Stimulated activated CD8-positive, alpha-beta memory T cell treated with anti-CD3 and anti-CD28 coated beads, Interleukin-7, amount 100 ng/mL, for 24 hours (primary cell): ENCODE measurements around the gene TPPP2.
"Not testable (repeated sequence)": the region's sequence is repeated elsewhere in the genome, so short reads cannot be mapped to it uniquely, and the experiment has no call there.

Source experiments
- DNase-seq: peaks from one replicate; pipeline ENCODE4 v3.0.0-alpha.2; 2020; ENCODE audit warnings: low read depth

Gene TPPP2

GRCh38 chr14:21029917-21030316, at the start of gene TPPP2:
TPPP2 (plus strand) TSS chr14:21030217; CDS start chr14:21030582, 365 bp downstream.
- DNase-seq, result no peak

- no peak for DNase-seq
These were observed 49.1 kb upstream of the TPPP2 start for GRCh38 chr14:20980906-20981305.

- DNase-seq, result no peak
These were observed 47.2 kb upstream of the TPPP2 start for GRCh38 chr14:20982646-20983369.

- not testable (repeated sequence) for DNase-seq
These were observed 44.4 kb upstream of the TPPP2 start for GRCh38 chr14:20985650-20986049.

GRCh38 chr14:20986811-20987210, 43.2 kb upstream of the TPPP2 start:
- no peak for DNase-seq

- DNase-seq, result no peak
These were observed 41.1 kb upstream of the TPPP2 start for GRCh38 chr14:20988717-20989470.

- DNase-seq, result no peak
These were observed 40.6 kb upstream of the TPPP2 start for GRCh38 chr14:20989471-20989786.

GRCh38 chr14:20989787-20990600, 40.0 kb upstream of the TPPP2 start, which contains the start of gene METTL17:
METTL17 (plus strand) TSS chr14:20989980; CDS start chr14:20990003, 23 bp downstream.
- DNase-seq, result peak; percentile 73

- DNase-seq, result no peak
These were observed 33.5 kb upstream of the TPPP2 start for GRCh38 chr14:20996521-20996920.

GRCh38 chr14:20997115-20997514, 32.9 kb upstream of the TPPP2 start:
- DNase-seq, result no peak

- no peak for DNase-seq
These were observed 32.5 kb upstream of the TPPP2 start for GRCh38 chr14:20997564-20997963.

- no peak for DNase-seq
These were observed 31.9 kb upstream of the TPPP2 start for GRCh38 chr14:20998139-20998538.

- no peak for DNase-seq
These were observed 31.2 kb upstream of the TPPP2 start, which contains the start of gene SLC39A2 for GRCh38 chr14:20998674-20999366. SLC39A2 (plus strand) TSS chr14:20999293; CDS start chr14:20999447, 154 bp downstream.

- DNase-seq, result no peak
These were observed 30.4 kb upstream of the TPPP2 start for GRCh38 chr14:20999591-20999990.

GRCh38 chr14:21001218-21001617, 28.8 kb upstream of the TPPP2 start:
- DNase-seq, result no peak

- no peak for DNase-seq
These were observed 26.1 kb upstream of the TPPP2 start for GRCh38 chr14:21003788-21004346.

GRCh38 chr14:21009721-21010120, 20.3 kb upstream of the TPPP2 start:
- not testable (repeated sequence) for DNase-seq

GRCh38 chr14:21011136-21011535, 18.9 kb upstream of the TPPP2 start:
- no peak for DNase-seq

- peak; percentile 63 for DNase-seq
These were observed 15.2 kb upstream of the TPPP2 start for GRCh38 chr14:21014761-21015190.

GRCh38 chr14:21015312-21015711, 14.7 kb upstream of the TPPP2 start:
- no peak for DNase-seq

- no peak for DNase-seq
These were observed 13.4 kb upstream of the TPPP2 start for GRCh38 chr14:21016413-21017190.
